ENCODE data around the gene MPZL2.

MPZL2 gene

DNA sequence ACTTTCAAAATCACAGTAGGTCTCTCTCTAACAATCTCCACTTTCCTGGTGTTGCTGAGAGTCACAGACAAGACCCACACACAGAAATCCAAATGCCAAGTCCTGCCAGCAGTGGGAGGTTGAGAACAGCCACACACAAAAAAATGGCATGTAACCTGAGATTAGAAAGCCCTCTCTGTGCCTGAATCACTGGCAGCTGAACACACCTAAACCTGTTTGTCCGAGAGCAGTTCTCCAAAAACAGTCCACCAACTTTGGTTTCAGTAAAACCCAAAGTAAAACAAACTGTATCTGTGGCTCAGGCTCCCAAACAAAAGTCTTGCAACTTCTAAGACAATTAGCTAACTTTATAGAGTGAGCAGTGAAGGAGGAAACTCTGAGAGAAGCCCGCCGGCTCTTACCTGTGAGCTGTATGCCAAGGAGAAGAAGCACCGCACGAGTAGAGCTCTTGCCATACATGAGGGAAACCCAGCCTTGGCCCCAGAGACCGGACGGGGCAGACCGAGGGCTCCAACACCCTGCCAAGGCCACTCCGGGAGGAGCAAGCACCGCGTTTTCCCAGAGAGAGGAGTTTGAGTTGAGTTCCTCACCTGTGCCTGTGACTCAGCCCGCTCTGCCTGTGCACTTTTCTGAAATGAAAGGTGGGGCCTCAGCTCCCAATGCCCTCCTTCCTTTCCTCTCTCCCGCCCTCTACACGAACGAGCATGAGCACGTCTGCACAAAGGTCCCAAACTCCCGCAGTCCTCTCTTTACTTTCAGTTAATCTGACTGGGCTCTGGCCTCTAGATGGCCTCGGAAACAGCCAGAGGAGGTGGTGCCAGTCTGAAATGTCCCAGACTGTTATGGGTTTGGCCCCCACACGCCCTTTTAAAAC lies at the start of gene MPZL2:
Gene MPZL2, minus strand, starts transcription at position 603 of the 874 bp plus-strand sequence. Its CDS starts 144 bp downstream, at position 459.
- H3K27me3 Mint-ChIP-seq (ENCODE audit: low read depth, poor library complexity): peaks cover 96% of the 10 kb centered on the region
- DNase-seq: peak; percentile 14
- no peaks in the 10 kb centered on the region for H3K36me3 Mint-ChIP-seq (ENCODE audit: low read depth)
- H3K4me3 Mint-ChIP-seq: peak within 1 kb of the TSS; percentile 76
- H3K4me1 Mint-ChIP-seq: peaks cover 30% of the 10 kb centered on the region
- peak within 1 kb of the TSS; percentile 12 for H3K27ac Mint-ChIP-seq
- TF ChIP-seq, protein P1, sequence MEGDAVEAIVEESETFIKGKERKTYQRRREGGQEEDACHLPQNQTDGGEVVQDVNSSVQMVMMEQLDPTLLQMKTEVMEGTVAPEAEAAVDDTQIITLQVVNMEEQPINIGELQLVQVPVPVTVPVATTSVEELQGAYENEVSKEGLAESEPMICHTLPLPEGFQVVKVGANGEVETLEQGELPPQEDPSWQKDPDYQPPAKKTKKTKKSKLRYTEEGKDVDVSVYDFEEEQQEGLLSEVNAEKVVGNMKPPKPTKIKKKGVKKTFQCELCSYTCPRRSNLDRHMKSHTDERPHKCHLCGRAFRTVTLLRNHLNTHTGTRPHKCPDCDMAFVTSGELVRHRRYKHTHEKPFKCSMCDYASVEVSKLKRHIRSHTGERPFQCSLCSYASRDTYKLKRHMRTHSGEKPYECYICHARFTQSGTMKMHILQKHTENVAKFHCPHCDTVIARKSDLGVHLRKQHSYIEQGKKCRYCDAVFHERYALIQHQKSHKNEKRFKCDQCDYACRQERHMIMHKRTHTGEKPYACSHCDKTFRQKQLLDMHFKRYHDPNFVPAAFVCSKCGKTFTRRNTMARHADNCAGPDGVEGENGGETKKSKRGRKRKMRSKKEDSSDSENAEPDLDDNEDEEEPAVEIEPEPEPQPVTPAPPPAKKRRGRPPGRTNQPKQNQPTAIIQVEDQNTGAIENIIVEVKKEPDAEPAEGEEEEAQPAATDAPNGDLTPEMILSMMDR (IDR thresholded peaks at IDR 0.05): no peak
- peaks cover 3% of the 10 kb centered on the region for H3K9me3 Mint-ChIP-seq

DNA sequence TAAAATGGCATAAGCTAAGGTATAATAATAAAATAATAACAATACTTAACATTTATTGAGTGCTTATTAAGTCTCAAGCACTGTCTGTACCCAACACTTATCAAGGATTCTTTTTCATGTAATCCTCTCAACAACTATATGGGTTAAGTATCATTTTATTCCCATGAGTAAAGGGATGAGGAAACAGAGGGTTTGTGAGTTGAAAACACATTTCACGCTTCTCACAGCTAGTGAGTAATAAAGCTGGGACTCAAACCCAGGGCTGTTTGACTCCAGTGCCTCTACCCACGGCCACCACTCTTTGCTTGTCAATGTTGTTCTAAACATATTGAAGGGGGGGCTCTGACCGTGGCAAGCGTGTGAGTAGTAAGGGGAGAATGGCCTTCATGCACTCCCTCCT lies 49.1 kb upstream of the MPZL2 start:
- H3K4me1 Mint-ChIP-seq: peaks cover 34% of the 10 kb centered on the region
- peaks cover 4% of the 10 kb centered on the region for H3K9me3 Mint-ChIP-seq
- TF ChIP-seq, protein P1 (IDR thresholded peaks at IDR 0.05): no peak
- no peak for DNase-seq
- H3K27ac Mint-ChIP-seq: no peak overlapping the region
- H3K36me3 Mint-ChIP-seq (ENCODE audit: low read depth): no peaks in the 10 kb centered on the region
- peaks cover 26% of the 10 kb centered on the region for H3K27me3 Mint-ChIP-seq (ENCODE audit: low read depth, poor library complexity)
- no peak overlapping the region for H3K4me3 Mint-ChIP-seq

DNA sequence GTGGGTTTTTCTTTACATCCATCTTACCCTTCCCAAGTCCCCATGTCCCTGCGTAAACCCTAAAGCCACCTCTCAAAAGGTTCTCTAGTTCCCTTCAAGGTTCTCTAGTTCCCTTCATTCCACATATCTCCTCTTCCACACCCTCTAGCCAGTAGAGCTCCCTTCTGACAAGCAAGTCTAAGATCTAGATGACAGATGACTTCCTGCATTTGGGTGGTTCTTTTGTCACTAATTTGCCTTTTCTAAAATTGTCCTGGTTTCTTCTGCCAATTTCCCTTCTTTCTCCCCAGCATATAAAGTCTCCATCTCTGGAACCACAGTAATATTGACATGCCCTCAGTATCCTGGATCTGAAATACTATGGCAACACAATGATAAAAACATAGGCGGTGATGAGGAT lies 48.2 kb upstream of the MPZL2 start:
- Mint-ChIP-seq H3K4me1 (peaks cover 34% of the 10 kb centered on the region), H3K27me3 (ENCODE audit: low read depth, poor library complexity) (peaks cover 26% of the 10 kb centered on the region), H3K4me3 (no peak overlapping the region), H3K27ac (no peak overlapping the region), H3K36me3 (ENCODE audit: low read depth) (no peaks in the 10 kb centered on the region), H3K9me3 (peaks cover 3% of the 10 kb centered on the region)
- TF ChIP-seq, protein P1 (IDR thresholded peaks at IDR 0.05): no peak
- DNase-seq: no peak

DNA sequence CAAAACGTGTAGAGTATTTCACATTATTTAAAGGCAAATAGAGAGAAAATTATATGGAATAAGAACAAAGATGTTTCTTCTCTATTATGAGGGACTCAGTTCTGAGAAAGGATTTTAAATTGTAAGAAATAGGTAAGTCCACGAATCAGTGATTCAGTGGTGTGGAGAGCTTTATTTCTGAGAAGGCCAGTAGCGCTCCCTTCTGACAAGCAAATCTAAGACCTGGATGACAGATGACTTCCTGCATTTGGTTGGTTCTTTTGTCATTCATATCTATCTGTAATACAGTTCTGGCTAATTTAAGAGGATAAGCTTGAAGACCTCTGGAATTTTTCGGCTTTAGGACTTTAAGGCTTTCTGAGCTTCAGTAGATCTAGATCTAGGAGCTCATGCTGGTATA lies 47.4 kb upstream of the MPZL2 start:
- Mint-ChIP-seq H3K36me3 (ENCODE audit: low read depth) (no peaks in the 10 kb centered on the region), H3K4me3 (no peak overlapping the region), H3K27ac (no peak overlapping the region), H3K9me3 (no peaks in the 10 kb centered on the region), H3K27me3 (ENCODE audit: low read depth, poor library complexity) (peaks cover 26% of the 10 kb centered on the region), H3K4me1 (peaks cover 28% of the 10 kb centered on the region)
- TF ChIP-seq, protein P1 (IDR thresholded peaks at IDR 0.05): no peak
- DNase-seq: no peak

DNA sequence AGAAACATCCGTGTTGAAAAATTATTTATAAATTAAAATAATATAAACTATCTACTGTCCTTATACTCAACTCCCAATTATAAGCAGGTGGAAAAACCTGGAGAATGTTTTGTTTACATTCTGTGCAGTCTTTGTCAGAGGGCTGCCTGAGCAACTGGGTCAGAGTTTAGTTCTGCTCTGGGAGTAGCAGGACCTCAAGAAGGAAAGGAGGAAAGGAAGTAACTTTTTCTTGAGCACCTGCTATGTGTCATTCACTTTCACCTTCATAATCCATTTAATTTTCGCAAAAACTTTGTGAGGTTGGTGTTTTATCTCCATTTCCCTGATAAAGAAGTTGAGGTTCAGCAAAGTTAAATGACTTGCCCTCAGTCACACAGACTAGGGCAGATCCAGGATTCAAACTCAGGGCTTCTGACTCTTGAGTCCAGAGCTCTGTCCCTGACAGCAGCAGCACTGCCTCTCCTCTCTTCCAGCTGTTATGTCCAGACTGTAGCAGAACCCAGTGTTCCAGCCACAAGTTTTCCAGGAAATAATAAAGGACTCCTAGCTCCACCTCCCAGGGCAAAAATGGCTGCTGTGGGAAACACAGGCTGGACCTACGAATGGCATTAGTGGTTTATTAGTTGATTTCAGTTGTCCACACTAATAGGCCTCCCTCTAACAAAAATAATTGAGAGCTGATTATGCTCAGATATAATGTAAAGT lies 46.8 kb upstream of the MPZL2 start:
- TF ChIP-seq, protein P1 (IDR thresholded peaks at IDR 0.05): no peak
- no peaks in the 10 kb centered on the region for H3K36me3 Mint-ChIP-seq (ENCODE audit: low read depth)
- H3K27ac Mint-ChIP-seq: no peak overlapping the region
- H3K9me3 Mint-ChIP-seq: no peaks in the 10 kb centered on the region
- H3K27me3 Mint-ChIP-seq (ENCODE audit: low read depth, poor library complexity): peaks cover 28% of the 10 kb centered on the region
- no peak for DNase-seq
- no peak overlapping the region for H3K4me3 Mint-ChIP-seq
- peaks cover 22% of the 10 kb centered on the region for H3K4me1 Mint-ChIP-seq
